Hepatocyte (in vitro differentiated cells): ENCODE data around the gene PKLR. TPM values are rescaled to one million over a fixed set of nuclear protein-coding genes. Genes with fewer than 3 reads are reported as not detected.
A peak's percentile ranks its signal among the peaks of the same experiment; 100 is the strongest.

Experiments used
- DNase-seq: peaks from one replicate; pipeline ENCODE4 v3.0.0-alpha.2; 2016; ENCODE audit warnings: low spot score
- H2AFZ ChIP-seq: fragments of 200-600 bp; sonication (generic); 2 replicates; pipeline ENCODE4 v1.6.0; 2016; ENCODE audit warnings: antibody characterized with exemption, mild to moderate bottlenecking
- H3K27ac ChIP-seq: fragments of 200-600 bp; sonication (generic); 2 replicates; pipeline ENCODE4 v1.5.1; 2016; ENCODE audit warnings: mild to moderate bottlenecking
- H3K27me3 ChIP-seq: fragments of 200-600 bp; sonication (generic); 2 replicates; pipeline ENCODE4 v1.6.1; 2016
- H3K36me3 ChIP-seq: fragments of 200-600 bp; sonication (generic); replicated peaks from 2 replicates; pipeline ENCODE4 v1.5.1; 2016; ENCODE audit warnings: low read depth; ENCODE audit not compliant: insufficient read depth
- H3K4me1 ChIP-seq: fragments of 200-600 bp; sonication (generic); 2 replicates; pipeline ENCODE4 v1.5.1; 2016; ENCODE audit warnings: mild to moderate bottlenecking, moderate library complexity; ENCODE audit not compliant: insufficient read depth
- H3K4me2 ChIP-seq: fragments of 200-600 bp; sonication (generic); 2 replicates; pipeline ENCODE4 v1.6.0; 2016
- H3K4me3 ChIP-seq: fragments of 200-600 bp; sonication (generic); 2 replicates; pipeline ENCODE4 v1.5.1; 2016; ENCODE audit warnings: mild to moderate bottlenecking
- H3K79me2 ChIP-seq: fragments of 200-600 bp; sonication (generic); 2 replicates; pipeline ENCODE4 v1.6.0; 2017; ENCODE audit warnings: mild to moderate bottlenecking
- H3K9me2 ChIP-seq: fragments of 200-600 bp; sonication (generic); replicated peaks from 2 replicates; pipeline ENCODE4 v1.6.0; 2017; ENCODE audit warnings: mild to moderate bottlenecking; ENCODE audit not compliant: insufficient read depth
- H3K9me3 ChIP-seq: fragments of 200-600 bp; sonication (generic); 2 replicates; pipeline ENCODE4 v1.5.1; 2016; ENCODE audit warnings: low read depth, mild to moderate bottlenecking
- H4K20me1 ChIP-seq: fragments of 200-600 bp; sonication (generic); 2 replicates; pipeline ENCODE4 v1.6.0; 2016; ENCODE audit warnings: mild to moderate bottlenecking; ENCODE audit not compliant: insufficient read depth, poor library complexity, severe bottlenecking
- CTCF ChIP-seq: fragments of 200-600 bp; sonication (generic); IDR thresholded peaks from 2 replicates; pipeline ENCODE4 v1.5.1; 2016; ENCODE audit warnings: antibody characterized with exemption, mild to moderate bottlenecking; ENCODE audit not compliant: poor library complexity
- EZH2 ChIP-seq: fragments of 200-600 bp; sonication (generic); IDR thresholded peaks from 2 replicates; pipeline ENCODE4 v1.6.1; 2016; ENCODE audit warnings: antibody characterized with exemption, mild to moderate bottlenecking, borderline replicate concordance
- EZH2phosphoT487 ChIP-seq: fragments of 200-600 bp; sonication (generic); IDR thresholded peaks from one replicate; pipeline ENCODE4 v1.6.1; 2018; ENCODE audit warnings: antibody characterized with exemption, mild to moderate bottlenecking, low read depth, moderate library complexity; ENCODE audit not compliant: unreplicated experiment, severe bottlenecking
- WGBS: methylation state at CpG from one replicate; pipeline ENCODE4 v1.1.6; 2016; ENCODE audit warnings: low lambda C conversion rate; ENCODE audit errors: missing lambda C conversion rate; 5-methylcytosine and 5-hydroxymethylcytosine counted together
- polyA plus RNA-seq: library from polyadenylated mRNA; unstranded; fragments of >200 nt; fragmentation: Nextera tagmentation; extraction: Ambion mirVana; gene quantifications from 2 replicates; pipeline ENCODE4 v1.2.1, GENCODE V29; 2016
- total RNA-seq: library from RNA; depleted of rRNA; stranded (reverse); fragments of >200 nt; gene quantifications from 2 replicates; pipeline ENCODE4 v1.2.3, GENCODE V29; 2014

The PKLR gene
- total and polyA plus RNA-seq, 2 experiments from 2014 or later = 10.9 to 13.3 TPM

DNA sequence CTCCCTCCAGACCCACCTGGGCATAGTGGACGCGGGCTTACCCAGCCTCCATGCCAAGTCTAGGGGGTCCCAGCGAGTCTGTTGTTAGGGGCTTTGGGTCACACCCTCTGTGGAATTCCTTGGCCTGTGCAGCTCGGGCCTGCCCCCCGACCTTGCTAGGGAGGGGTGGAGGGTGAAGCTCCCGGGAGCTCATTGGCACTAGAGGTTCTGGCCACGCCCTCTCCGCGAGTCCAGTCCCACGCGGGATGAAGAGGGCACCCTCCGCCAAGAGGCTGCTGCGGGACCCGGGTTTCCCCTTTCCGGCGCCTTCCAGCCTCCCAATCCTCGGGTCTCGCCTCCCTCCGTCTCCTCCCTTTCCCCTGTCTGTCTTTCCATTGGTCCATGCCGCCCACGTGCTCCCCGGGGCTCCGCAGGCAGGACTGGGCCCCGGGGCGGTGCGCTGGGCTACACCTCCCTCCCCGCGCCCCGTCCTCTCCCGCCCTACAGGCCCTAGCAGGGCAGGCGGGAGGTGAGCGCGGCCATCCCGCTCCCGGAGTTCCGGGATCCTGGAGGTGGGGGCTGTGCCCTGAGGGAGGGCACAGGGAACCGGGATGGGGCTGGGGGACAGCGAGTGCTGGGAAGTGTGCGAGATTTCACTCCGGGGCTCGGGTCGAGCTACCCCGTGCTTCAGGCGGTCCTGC, 22.9 kb upstream of the PKLR start:
- 1% methylated on average over 37 of the region's 44 CpGs for WGBS

DNA sequence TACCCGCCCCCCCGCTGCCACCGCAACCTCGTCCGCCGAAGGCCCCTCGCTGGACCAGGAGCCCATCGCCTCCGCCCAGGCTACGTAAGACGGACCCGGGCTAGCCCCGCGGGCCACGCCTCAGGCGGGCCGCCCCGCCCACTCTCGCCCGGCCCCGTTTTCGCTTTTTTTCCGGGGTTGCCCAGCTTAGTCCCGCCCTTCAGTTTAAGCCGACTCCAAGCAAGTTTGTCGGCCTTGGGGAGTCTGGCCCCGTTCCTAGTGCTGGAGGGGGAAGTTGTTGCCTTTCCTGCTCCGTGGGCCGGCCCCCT, 22.4 kb upstream of the PKLR start:
- Histone ChIP-seq H4K20me1 (peaks cover 11% of the 10 kb centered on the region), H2AFZ (peak overlapping the region; percentile 59), H3K27ac (peak overlapping the region; percentile 94), H3K36me3 (no peaks in the 10 kb centered on the region), H3K9me3 (no peaks in the 10 kb centered on the region), H3K27me3 (no peaks in the 10 kb centered on the region), H3K4me1 (peaks cover 21% of the 10 kb centered on the region), H3K4me2 (peak overlapping the region; percentile 87), H3K4me3 (peak overlapping the region; percentile 63), H3K79me2 (peaks cover 25% of the 10 kb centered on the region), H3K9me2 (no peaks in the 10 kb centered on the region)
- DNase-seq = peak; percentile 94
- WGBS = 2% methylated on average over 15 of the region's 29 CpGs
- no peak for TF ChIP-seq CTCF

More for the DNA sequence above, 22.9 kb upstream of the PKLR start:
- H3K36me3 ChIP-seq = no peaks in the 10 kb centered on the region
- peak overlapping the region; percentile 94 for H3K27ac ChIP-seq
- TF ChIP-seq EZH2phosphoT487 (no peak), EZH2 (no peak), CTCF (no peak)
- H4K20me1 ChIP-seq = peaks cover 11% of the 10 kb centered on the region
- H3K4me2 ChIP-seq = peak overlapping the region; percentile 87
- H3K79me2 ChIP-seq = peaks cover 25% of the 10 kb centered on the region
- peaks cover 21% of the 10 kb centered on the region for H3K4me1 ChIP-seq
- H3K9me3 ChIP-seq = no peaks in the 10 kb centered on the region
- DNase-seq = peak; percentile 97
- no peaks in the 10 kb centered on the region for H3K27me3 ChIP-seq
- H2AFZ ChIP-seq = peak overlapping the region; percentile 59
- no peaks in the 10 kb centered on the region for H3K9me2 ChIP-seq
- H3K4me3 ChIP-seq = peak overlapping the region; percentile 97

- H3K4me1 ChIP-seq = peaks cover 21% of the 10 kb centered on the region
Observed at GRCh38 chr1:155322953-155323728, 21.9 kb upstream of the PKLR start.

More at GRCh38 chr1:155322953-155323728, 21.9 kb upstream of the PKLR start:
- H3K4me3 ChIP-seq = peak overlapping the region; percentile 63
- TF ChIP-seq CTCF = peak; percentile 98
- no peak for TF ChIP-seq EZH2phosphoT487
- no peaks in the 10 kb centered on the region for H3K9me2 ChIP-seq
- peak; percentile 95 for DNase-seq
- H3K36me3 ChIP-seq = no peaks in the 10 kb centered on the region
- no peaks in the 10 kb centered on the region for H3K27me3 ChIP-seq
- 2% methylated on average over 30 of the region's 58 CpGs for WGBS
- no peaks in the 10 kb centered on the region for H3K9me3 ChIP-seq
- peaks cover 11% of the 10 kb centered on the region for H4K20me1 ChIP-seq
- peak overlapping the region; percentile 69 for H2AFZ ChIP-seq
- H3K4me2 ChIP-seq = peak overlapping the region; percentile 87
- H3K79me2 ChIP-seq = peaks cover 26% of the 10 kb centered on the region
- H3K27ac ChIP-seq = peak overlapping the region; percentile 94
